ENCODE results near the gene PAQR5.
"Not testable (repeated sequence)": the region's sequence is repeated elsewhere in the genome, so short reads cannot be mapped to it uniquely, and the experiment has no call there.

PAQR5 gene

GRCh38 chr15:69351333-69351732 is 52.6 kb downstream of the PAQR5 start:
- DNase-seq (ENCODE audit: low read depth in 2 of 2, low spot score in 1 of 2): no peak

- no peak for DNase-seq (ENCODE audit: low read depth in 2 of 2, low spot score in 1 of 2)
Measured at GRCh38 chr15:69351884-69352283, 53.2 kb downstream of the PAQR5 start.

- DNase-seq (ENCODE audit: low read depth in 2 of 2, low spot score in 1 of 2): no peak
Measured at GRCh38 chr15:69357773-69358771, 59.4 kb downstream of the PAQR5 start.

- DNase-seq (ENCODE audit: low read depth in 2 of 2, low spot score in 1 of 2): no peak
Measured at GRCh38 chr15:69358850-69359249, 60.1 kb downstream of the PAQR5 start.

GRCh38 chr15:69359722-69360121 is 61.0 kb downstream of the PAQR5 start:
- no peak for DNase-seq (ENCODE audit: low read depth in 2 of 2, low spot score in 1 of 2)

- no peak for DNase-seq (ENCODE audit: low read depth in 2 of 2, low spot score in 1 of 2)
Measured at GRCh38 chr15:69360642-69361041, 61.9 kb downstream of the PAQR5 start.

GRCh38 chr15:69367236-69367635 is 68.5 kb downstream of the PAQR5 start:
- DNase-seq (ENCODE audit: low read depth in 2 of 2, low spot score in 1 of 2): no peak

GRCh38 chr15:69369631-69370030 is 70.9 kb downstream of the PAQR5 start:
- DNase-seq (ENCODE audit: low read depth in 2 of 2, low spot score in 1 of 2): no peak

GRCh38 chr15:69373406-69373805 is 74.7 kb downstream of the PAQR5 start:
- no peak for DNase-seq (ENCODE audit: low read depth in 2 of 2, low spot score in 1 of 2)

- DNase-seq (ENCODE audit: low read depth in 2 of 2, low spot score in 1 of 2): no peak
Measured at GRCh38 chr15:69375151-69375790, 76.6 kb downstream of the PAQR5 start.

GRCh38 chr15:69377216-69377970 is 78.7 kb downstream of the PAQR5 start:
- DNase-seq (ENCODE audit: low read depth in 2 of 2, low spot score in 1 of 2): no peak

- no peak for DNase-seq (ENCODE audit: low read depth in 2 of 2, low spot score in 1 of 2)
Measured at GRCh38 chr15:69380100-69380725, 81.5 kb downstream of the PAQR5 start.

- DNase-seq (ENCODE audit: low read depth in 2 of 2, low spot score in 1 of 2): no peak
Measured at GRCh38 chr15:69380726-69381105, 82.0 kb downstream of the PAQR5 start.

GRCh38 chr15:69382176-69382575 is 83.5 kb downstream of the PAQR5 start:
- DNase-seq (ENCODE audit: low read depth in 2 of 2, low spot score in 1 of 2): not testable (repeated sequence)

GRCh38 chr15:69384066-69384465 is 85.4 kb downstream of the PAQR5 start:
- not testable (repeated sequence) for DNase-seq (ENCODE audit: low read depth in 2 of 2, low spot score in 1 of 2)

- no peak for DNase-seq (ENCODE audit: low read depth in 2 of 2, low spot score in 1 of 2)
Measured at GRCh38 chr15:69384626-69385598, 86.2 kb downstream of the PAQR5 start.

- DNase-seq (ENCODE audit: low read depth in 2 of 2, low spot score in 1 of 2): no peak
Measured at GRCh38 chr15:69385831-69386230, 87.1 kb downstream of the PAQR5 start.

- DNase-seq (ENCODE audit: low read depth in 2 of 2, low spot score in 1 of 2): no peak
Measured at GRCh38 chr15:69386284-69386683, 87.6 kb downstream of the PAQR5 start.

- no peak for DNase-seq (ENCODE audit: low read depth in 2 of 2, low spot score in 1 of 2)
Measured at GRCh38 chr15:69388260-69388705, 89.6 kb downstream of the PAQR5 start.

GRCh38 chr15:69389426-69389825 is 90.7 kb downstream of the PAQR5 start:
- no peak for DNase-seq (ENCODE audit: low read depth in 2 of 2, low spot score in 1 of 2)
